ENCODE data around the gene ATRNL1. TPM values are rescaled to one million over a fixed set of nuclear protein-coding genes. Genes with fewer than 3 reads are reported as not detected.

ATRNL1 gene
- total RNA-seq, 2 donors from 2014 or later = 0.37 to 2.9 TPM

GRCh38 chr10:115909962-115910731, 817.0 kb downstream of the ATRNL1 start:
- no peaks in the 10 kb centered on the region for H3K27me3 ChIP-seq
- intact Hi-C loops (cut with DNase I) = no loop called here
- no peak overlapping the region for H3K9ac ChIP-seq (ENCODE audit: low read depth in 2 of 2, low read length in 2 of 2)
- no peak for TF ChIP-seq CTCF (IDR thresholded peaks at IDR 0.05)
- no peak overlapping the region for H3K27ac ChIP-seq
- no peaks in the 10 kb centered on the region for H3K9me3 ChIP-seq
- no peaks in the 10 kb centered on the region for H3K4me1 ChIP-seq
- no peak for DNase-seq
- H3K36me3 ChIP-seq = no peaks in the 10 kb centered on the region
- no peak overlapping the region for H3K4me3 ChIP-seq

GRCh38 chr10:115914475-115914874, 821.3 kb downstream of the ATRNL1 start:
- no peak for TF ChIP-seq CTCF (IDR thresholded peaks at IDR 0.05)
- Histone ChIP-seq H3K27ac (no peak overlapping the region), H3K4me3 (no peak overlapping the region), H3K9me3 (no peaks in the 10 kb centered on the region), H3K36me3 (no peaks in the 10 kb centered on the region), H3K9ac (ENCODE audit: low read depth in 2 of 2, low read length in 2 of 2) (no peak overlapping the region), H3K4me1 (no peaks in the 10 kb centered on the region), H3K27me3 (no peaks in the 10 kb centered on the region)
- intact Hi-C loops (cut with DNase I) = no loop called here
- DNase-seq = no peak

- no peaks in the 10 kb centered on the region for H3K27me3 ChIP-seq
- H3K4me3 ChIP-seq = no peak overlapping the region
- intact Hi-C loops (cut with DNase I) = no loop called here
- H3K9ac ChIP-seq (ENCODE audit: low read depth in 2 of 2, low read length in 2 of 2) = no peak overlapping the region
- H3K27ac ChIP-seq = no peak overlapping the region
- TF ChIP-seq CTCF (IDR thresholded peaks at IDR 0.05) = no peak
- DNase-seq = no peak
- no peaks in the 10 kb centered on the region for H3K9me3 ChIP-seq
- no peaks in the 10 kb centered on the region for H3K4me1 ChIP-seq
- H3K36me3 ChIP-seq = no peaks in the 10 kb centered on the region
These were observed 822.3 kb downstream of the ATRNL1 start for GRCh38 chr10:115915429-115915828.

GRCh38 chr10:115918812-115919211, 825.6 kb downstream of the ATRNL1 start:
- DNase-seq = no peak
- no peak overlapping the region for H3K4me3 ChIP-seq
- no peaks in the 10 kb centered on the region for H3K27me3 ChIP-seq
- H3K9me3 ChIP-seq = no peaks in the 10 kb centered on the region
- no peaks in the 10 kb centered on the region for H3K36me3 ChIP-seq
- intact Hi-C loops (cut with DNase I) = no loop called here
- TF ChIP-seq CTCF (IDR thresholded peaks at IDR 0.05) = no peak
- no peaks in the 10 kb centered on the region for H3K4me1 ChIP-seq
- no peak overlapping the region for H3K9ac ChIP-seq (ENCODE audit: low read depth in 2 of 2, low read length in 2 of 2)
- no peak overlapping the region for H3K27ac ChIP-seq

GRCh38 chr10:115921795-115922194, 828.6 kb downstream of the ATRNL1 start:
- DNase-seq = no peak
- Histone ChIP-seq H3K9me3 (no peaks in the 10 kb centered on the region), H3K4me1 (no peaks in the 10 kb centered on the region), H3K27me3 (no peaks in the 10 kb centered on the region), H3K4me3 (no peak overlapping the region), H3K27ac (no peak overlapping the region), H3K36me3 (no peaks in the 10 kb centered on the region), H3K9ac (ENCODE audit: low read depth in 2 of 2, low read length in 2 of 2) (no peak overlapping the region)
- no peak for TF ChIP-seq CTCF (IDR thresholded peaks at IDR 0.05)
- intact Hi-C loops (cut with DNase I) = no loop called here

Measured in colonic mucosa (tissue), 4 donors.